H9 (cell line): ENCODE measurements around the gene C19orf81. TPM values are rescaled to one million over a fixed set of nuclear protein-coding genes. Genes with fewer than 3 reads are reported as not detected.

Experiments used
- DNase-seq: peaks from one replicate; pipeline ENCODE4 v3.0.0-alpha.2; 2017
- H2AFZ ChIP-seq: one replicate; pipeline ENCODE4 v1.6.1; 2013; ENCODE audit warnings: mild to moderate bottlenecking, low read length, control low read depth, moderate library complexity
- H2AK5ac ChIP-seq: 2 replicates; pipeline ENCODE4 v1.6.1; 2013; ENCODE audit warnings: low read length, control low read depth, mixed read lengths; ENCODE audit not compliant: insufficient read length
- H2BK120ac ChIP-seq: one replicate; pipeline ENCODE4 v1.6.1; 2013; ENCODE audit warnings: low read depth, mild to moderate bottlenecking, low read length, control low read depth, inconsistent platforms; ENCODE audit not compliant: poor library complexity, severe bottlenecking
- H2BK12ac ChIP-seq: 2 replicates; pipeline ENCODE4 v1.6.1; 2013; ENCODE audit warnings: low read length, control low read depth, mixed read lengths, low read depth; ENCODE audit not compliant: insufficient read length
- H2BK15ac ChIP-seq: 2 replicates; pipeline ENCODE4 v1.6.1; 2013; ENCODE audit warnings: low read depth, low read length, control low read depth
- H2BK20ac ChIP-seq: one replicate; pipeline ENCODE4 v1.6.1; 2013; ENCODE audit warnings: low read depth, mild to moderate bottlenecking, low read length, control low read depth, inconsistent platforms; ENCODE audit not compliant: poor library complexity, severe bottlenecking
- H2BK5ac ChIP-seq: 2 replicates; pipeline ENCODE4 v1.6.1; 2013; ENCODE audit warnings: low read length, control low read depth, mixed read lengths; ENCODE audit not compliant: insufficient read length
- H3K14ac ChIP-seq: 2 replicates; pipeline ENCODE4 v1.6.1; 2013; ENCODE audit warnings: low read length, control low read depth; ENCODE audit not compliant: insufficient read depth
- H3K18ac ChIP-seq: 2 replicates; pipeline ENCODE4 v1.6.1; 2013; ENCODE audit warnings: low read depth, mild to moderate bottlenecking, mixed read lengths, low read length, control low read depth; ENCODE audit not compliant: insufficient read length
- H3K23ac ChIP-seq: 2 replicates; pipeline ENCODE4 v1.6.1; 2013; ENCODE audit warnings: low read length, control low read depth, mixed read lengths, low read depth; ENCODE audit not compliant: insufficient read length
- H3K23me2 ChIP-seq: 2 replicates; pipeline ENCODE4 v1.6.1; 2013; ENCODE audit warnings: low read depth, mild to moderate bottlenecking, mixed read lengths, low read length, control low read depth; ENCODE audit not compliant: insufficient read length, poor library complexity, severe bottlenecking
- H3K27ac ChIP-seq: 2 replicates; pipeline ENCODE4 v1.5.1; 2013; ENCODE audit warnings: low read length, control low read depth, mixed read lengths, low read depth; ENCODE audit not compliant: insufficient read length
- H3K27me3 ChIP-seq: 2 replicates; pipeline ENCODE4 v1.6.1; 2013; ENCODE audit warnings: low read length, control low read depth, inconsistent platforms; ENCODE audit not compliant: insufficient read depth
- H3K4ac ChIP-seq: 2 replicates; pipeline ENCODE4 v1.6.1; 2013; ENCODE audit warnings: low read depth, mild to moderate bottlenecking, control low read depth, inconsistent platforms, low read length, moderate library complexity
- H3K4me1 ChIP-seq: 2 replicates; pipeline ENCODE4 v1.6.1; 2013; ENCODE audit warnings: low read length, control low read depth, inconsistent platforms; ENCODE audit not compliant: insufficient read depth
- H3K4me2 ChIP-seq: 2 replicates; pipeline ENCODE4 v1.6.1; 2013; ENCODE audit warnings: low read length, control low read depth, mixed read lengths; ENCODE audit not compliant: insufficient read length, insufficient read depth
- H3K56ac ChIP-seq: 2 replicates; pipeline ENCODE4 v1.6.1; 2013; ENCODE audit warnings: low read depth, mild to moderate bottlenecking, mixed read lengths, low read length, control low read depth; ENCODE audit not compliant: insufficient read length
- H3K79me1 ChIP-seq: 2 replicates; pipeline ENCODE4 v1.6.1; 2013; ENCODE audit warnings: low read depth, mild to moderate bottlenecking, moderate library complexity, low read length, control low read depth, inconsistent platforms; ENCODE audit not compliant: insufficient read depth, poor library complexity, severe bottlenecking
- H3K79me2 ChIP-seq: 2 replicates; pipeline ENCODE4 v1.6.1; 2013; ENCODE audit warnings: low read length, control low read depth, inconsistent platforms; ENCODE audit not compliant: insufficient read depth
- H3K9ac ChIP-seq: 2 replicates; pipeline ENCODE4 v1.6.1; 2013; ENCODE audit warnings: low read length, control low read depth, mixed read lengths; ENCODE audit not compliant: insufficient read length; ENCODE audit errors: extremely low read depth
- H3K9me3 ChIP-seq: one replicate; pipeline ENCODE4 v1.6.1; 2013; ENCODE audit warnings: low read depth, low read length, inconsistent platforms; ENCODE audit not compliant: control insufficient read depth
- H3T11ph ChIP-seq: one replicate; pipeline ENCODE4 v1.6.1; 2013; ENCODE audit warnings: mild to moderate bottlenecking, low read length, control low read depth, inconsistent platforms
- H4K20me1 ChIP-seq: one replicate; pipeline ENCODE4 v1.6.1; 2013; ENCODE audit not compliant: control insufficient read depth, insufficient read length, insufficient read depth
- H4K5ac ChIP-seq: 2 replicates; pipeline ENCODE4 v1.6.1; 2013; ENCODE audit warnings: low read depth, mild to moderate bottlenecking, mixed read lengths, low read length, control low read depth; ENCODE audit not compliant: insufficient read length
- H4K8ac ChIP-seq: replicated peaks from 2 replicates; pipeline ENCODE4 v1.6.1; 2013; ENCODE audit warnings: low read length, control low read depth, mixed read lengths, low read depth; ENCODE audit not compliant: insufficient read length
- H4K91ac ChIP-seq: 2 replicates; pipeline ENCODE4 v1.6.1; 2013; ENCODE audit warnings: low read depth, mild to moderate bottlenecking, moderate library complexity, mixed read lengths, low read length, control low read depth; ENCODE audit not compliant: insufficient read length
- H3K27ac Mint-ChIP-seq, 3 experiments: 2 replicates in 2 of 3; 3 replicates in 1 of 3; pipeline ENCODE4 v1.8.0; 2020 to 2021; ENCODE audit warnings: mixed read lengths in 3 of 3, mild to moderate bottlenecking in 1 of 3, moderate library complexity in 1 of 3
- H3K27me3 Mint-ChIP-seq: 2 replicates; pipeline ENCODE4 v1.8.0; 2021; ENCODE audit warnings: low read depth, mild to moderate bottlenecking, moderate library complexity, mixed read lengths
- H3K36me3 Mint-ChIP-seq, 3 experiments: 2 replicates in 2 of 3; 3 replicates in 1 of 3; pipeline ENCODE4 v1.8.0; 2020 to 2021; ENCODE audit warnings: low read depth in 3 of 3, mixed read lengths in 3 of 3; ENCODE audit not compliant: insufficient read depth in 1 of 3
- H3K4me1 Mint-ChIP-seq, 2 experiments: 2 replicates each; pipeline ENCODE4 v1.8.0; 2020; ENCODE audit warnings: mixed read lengths in 2 of 2
- H3K4me3 Mint-ChIP-seq, 2 experiments: 2 replicates in 1 of 2; 3 replicates in 1 of 2; pipeline ENCODE4 v1.8.0; 2020 to 2021; ENCODE audit warnings: mild to moderate bottlenecking in 2 of 2, mixed read lengths in 2 of 2, moderate library complexity in 1 of 2
- H3K9me3 Mint-ChIP-seq, 2 experiments: 2 replicates in 1 of 2; 3 replicates in 1 of 2; pipeline ENCODE4 v1.8.0; 2020; ENCODE audit warnings: mild to moderate bottlenecking in 2 of 2, mixed read lengths in 2 of 2, moderate library complexity in 1 of 2
- CTCF ChIP-seq: fragments of 200-600 bp; sonication (generic); conservative IDR thresholded peaks from 3 replicates; pipeline ENCODE4 v1.8.0; 2021; ENCODE audit warnings: antibody characterized with exemption, mild to moderate bottlenecking
- WGBS: extraction: QIAGEN DNeasy Blood & Tissue Kit; methylation state at CpG from one replicate; pipeline ENCODE4 v1.1.7; 2013; ENCODE audit warnings: missing lambda C conversion rate, low lambda C conversion rate, mixed read lengths; ENCODE audit not compliant: insufficient read length; ENCODE audit errors: extremely low coverage; 5-methylcytosine and 5-hydroxymethylcytosine counted together
- total RNA-seq: library from RNA; stranded (reverse); gene quantifications from 2 replicates; pipeline ENCODE4 v1.2.1, GENCODE V29; 2021

Gene C19orf81
- total RNA-seq, 1 experiment from 2014 or later, result 11.0 TPM

- H3K23me2 ChIP-seq, result peaks cover 5% of the 10 kb centered on the region
- H2BK15ac ChIP-seq, result no peak overlapping the region
- no peak overlapping the region for H3K14ac ChIP-seq
- H3K56ac ChIP-seq, result no peak overlapping the region
- no peak for TF ChIP-seq CTCF
- no peaks in the 10 kb centered on the region for H3K79me1 ChIP-seq
- H3K4ac ChIP-seq, result no peak overlapping the region
- Mint-ChIP-seq H3K9me3 (peaks cover 0 to 8% of the 10 kb centered on the region in 2 experiments; a peak in 3 of 5 replicates), H3K4me3 (no peak overlapping the region; a peak in 1 of 5 replicates), H3K4me1 (peaks cover 9 to 27% of the 10 kb centered on the region in 2 experiments), H3K27ac (no peak overlapping the region), H3K36me3 (peaks cover 0 to 18% (median 2%) of the 10 kb centered on the region in 3 experiments; a peak in 4 of 7 replicates), H3K27me3 (peaks cover 67% of the 10 kb centered on the region)
- H4K20me1 ChIP-seq, result no peaks in the 10 kb centered on the region
- H2BK20ac ChIP-seq, result no peak overlapping the region
- H2AK5ac ChIP-seq, result no peak overlapping the region
- H2BK5ac ChIP-seq, result no peak overlapping the region
- H4K8ac ChIP-seq, result no peak overlapping the region
- no peak overlapping the region for H3K4me2 ChIP-seq
- H3K23ac ChIP-seq, result no peak overlapping the region
- H4K91ac ChIP-seq, result no peak overlapping the region
- no peaks in the 10 kb centered on the region for H3K9me3 ChIP-seq
- H3K79me2 ChIP-seq, result no peaks in the 10 kb centered on the region
- H3K9ac ChIP-seq, result no peak overlapping the region
- H4K5ac ChIP-seq, result no peak overlapping the region
- no peak for DNase-seq
- H2BK12ac ChIP-seq, result no peak overlapping the region
- H3T11ph ChIP-seq, result no peak overlapping the region
- WGBS, result no CpG with 5 or more reads among the region's 6 CpGs
- H3K27ac ChIP-seq, result no peak overlapping the region
- no peaks in the 10 kb centered on the region; the same call in 1 of the 2 replicates for H3K4me1 ChIP-seq
- peaks cover 14% of the 10 kb centered on the region; the same call in 1 of the 2 replicates for H3K27me3 ChIP-seq
- H3K18ac ChIP-seq, result no peak overlapping the region
- no peak overlapping the region for H2AFZ ChIP-seq
- no peak overlapping the region for H2BK120ac ChIP-seq
Observed at GRCh38 chr19:50664204-50664603, 15.0 kb downstream of the C19orf81 start.
